Measurements from ENCODE around the gene PAX9. TPM values are rescaled to one million over a fixed set of nuclear protein-coding genes. Genes with fewer than 3 reads are reported as not detected.

PAX9 gene
- total RNA-seq, 1 donor from 2014 or later: 0.17 TPM

GRCh38 chr14:36646664-36647416, 14.8 kb upstream of the PAX9 start:
- no peak for DNase-seq (ENCODE audit: low spot score)
- Mint-ChIP-seq H3K9me3 (ENCODE audit: low read depth) (no peaks in the 10 kb centered on the region), H3K36me3 (ENCODE audit: low read depth) (no peaks in the 10 kb centered on the region), H3K27ac (ENCODE audit: unreplicated experiment) (no peak overlapping the region), H3K4me1 (ENCODE audit: low read depth) (peaks cover 15% of the 10 kb centered on the region), H3K4me3 (ENCODE audit: unreplicated experiment) (peak overlapping the region; percentile 40), H3K27me3 (ENCODE audit: low read depth) (peaks cover 69% of the 10 kb centered on the region)
- TF ChIP-seq CTCF (IDR thresholded peaks at IDR 0.05): no peak

GRCh38 chr14:36647417-36647823, 14.2 kb upstream of the PAX9 start:
- H3K4me1 Mint-ChIP-seq (ENCODE audit: low read depth): peaks cover 15% of the 10 kb centered on the region
- TF ChIP-seq CTCF (IDR thresholded peaks at IDR 0.05): no peak
- no peak overlapping the region for H3K27ac Mint-ChIP-seq (ENCODE audit: unreplicated experiment)
- no peak for DNase-seq (ENCODE audit: low spot score)
- H3K27me3 Mint-ChIP-seq (ENCODE audit: low read depth): peaks cover 69% of the 10 kb centered on the region
- H3K4me3 Mint-ChIP-seq (ENCODE audit: unreplicated experiment): peak overlapping the region; percentile 73
- H3K36me3 Mint-ChIP-seq (ENCODE audit: low read depth): no peaks in the 10 kb centered on the region
- no peaks in the 10 kb centered on the region for H3K9me3 Mint-ChIP-seq (ENCODE audit: low read depth)

GRCh38 chr14:36647824-36648753, 13.6 kb upstream of the PAX9 start:
- H3K36me3 Mint-ChIP-seq (ENCODE audit: low read depth): no peaks in the 10 kb centered on the region
- TF ChIP-seq CTCF (IDR thresholded peaks at IDR 0.05): peak; percentile 85
- no peaks in the 10 kb centered on the region for H3K9me3 Mint-ChIP-seq (ENCODE audit: low read depth)
- DNase-seq (ENCODE audit: low spot score): no peak
- H3K4me3 Mint-ChIP-seq (ENCODE audit: unreplicated experiment): peak overlapping the region; percentile 73
- no peak overlapping the region for H3K27ac Mint-ChIP-seq (ENCODE audit: unreplicated experiment)
- H3K27me3 Mint-ChIP-seq (ENCODE audit: low read depth): peaks cover 72% of the 10 kb centered on the region
- peaks cover 15% of the 10 kb centered on the region for H3K4me1 Mint-ChIP-seq (ENCODE audit: low read depth)

- Mint-ChIP-seq H3K4me1 (ENCODE audit: low read depth) (peaks cover 15% of the 10 kb centered on the region), H3K36me3 (ENCODE audit: low read depth) (no peaks in the 10 kb centered on the region), H3K9me3 (ENCODE audit: low read depth) (no peaks in the 10 kb centered on the region), H3K27me3 (ENCODE audit: low read depth) (peaks cover 82% of the 10 kb centered on the region), H3K27ac (ENCODE audit: unreplicated experiment) (no peak overlapping the region), H3K4me3 (ENCODE audit: unreplicated experiment) (no peak overlapping the region)
- no peak for TF ChIP-seq CTCF (IDR thresholded peaks at IDR 0.05)
- DNase-seq (ENCODE audit: low spot score): no peak
Observed at GRCh38 chr14:36649872-36650650, 11.6 kb upstream of the PAX9 start.
